NCI-H345 (cell line): ENCODE results near the gene GARRE1.
"Not testable (repeated sequence)": the region's sequence is repeated elsewhere in the genome, so short reads cannot be mapped to it uniquely, and the experiment has no call there.

ENCODE experiments used
- DNase-seq: peaks from one replicate; lab custom pipeline; 2025; lab: John Stamatoyannopoulos, UW

The GARRE1 gene

GRCh38 chr19:34254046-34254697, at the start of gene GARRE1:
TSS of gene GARRE1 (plus strand) at chr19:34254554. CDS start at chr19:34300474, 45,920 bp downstream.
- DNase-seq: peak; percentile 98

GRCh38 chr19:34205324-34205723, 49.0 kb upstream of the GARRE1 start:
- not testable (repeated sequence) for DNase-seq

GRCh38 chr19:34208291-34208884, 46.0 kb upstream of the GARRE1 start:
- no peak for DNase-seq

- no peak for DNase-seq
Observed at GRCh38 chr19:34209726-34210125, 44.6 kb upstream of the GARRE1 start.

- DNase-seq: no peak
Observed at GRCh38 chr19:34213283-34213682, 41.1 kb upstream of the GARRE1 start.

GRCh38 chr19:34214040-34214439, 40.3 kb upstream of the GARRE1 start:
- DNase-seq: no peak

- DNase-seq: no peak
Observed at GRCh38 chr19:34215006-34215665, 39.2 kb upstream of the GARRE1 start.

- no peak for DNase-seq
Observed at GRCh38 chr19:34215666-34216038, 38.7 kb upstream of the GARRE1 start.

- DNase-seq: not testable (repeated sequence)
Observed at GRCh38 chr19:34216745-34217219, 37.6 kb upstream of the GARRE1 start.

GRCh38 chr19:34217952-34218817, 36.2 kb upstream of the GARRE1 start:
- peak; percentile 92 for DNase-seq

- DNase-seq: no peak
Observed at GRCh38 chr19:34218818-34219164, 35.6 kb upstream of the GARRE1 start.

GRCh38 chr19:34220472-34221063, 33.8 kb upstream of the GARRE1 start:
- DNase-seq: peak; percentile 78

GRCh38 chr19:34222386-34222785, 32.0 kb upstream of the GARRE1 start:
- no peak for DNase-seq

GRCh38 chr19:34224996-34225658, 29.2 kb upstream of the GARRE1 start:
- DNase-seq: no peak

GRCh38 chr19:34225659-34226015, 28.7 kb upstream of the GARRE1 start:
- DNase-seq: no peak

GRCh38 chr19:34226036-34226435, 28.3 kb upstream of the GARRE1 start:
- no peak for DNase-seq

GRCh38 chr19:34228347-34228746, 26.0 kb upstream of the GARRE1 start:
- DNase-seq: no peak

- no peak for DNase-seq
Observed at GRCh38 chr19:34228762-34229161, 25.6 kb upstream of the GARRE1 start.

GRCh38 chr19:34229721-34230120, 24.6 kb upstream of the GARRE1 start:
- no peak for DNase-seq

- no peak for DNase-seq
Observed at GRCh38 chr19:34230820-34231219, 23.5 kb upstream of the GARRE1 start.

- DNase-seq: no peak
Observed at GRCh38 chr19:34231439-34231838, 22.9 kb upstream of the GARRE1 start.
